ENCODE results near the gene SNAI3. TPM values are rescaled to one million over a fixed set of nuclear protein-coding genes. Genes with fewer than 3 reads are reported as not detected.
A peak's percentile ranks its signal among the peaks of the same experiment; 100 is the strongest.

SNAI3 gene
- total and polyA plus RNA-seq, 9 of the 15 experiments (the other 6 are each of a cell fraction or from before 2014, with no cell fraction given): 0.04 to 4.1 (median 0.80) TPM; not detected in 1

GRCh38 chr16:88662843-88663606 lies 23.3 kb downstream of the SNAI3 start, which contains the start of gene MVD (continued):
- TF ChIP-seq, protein P1, sequence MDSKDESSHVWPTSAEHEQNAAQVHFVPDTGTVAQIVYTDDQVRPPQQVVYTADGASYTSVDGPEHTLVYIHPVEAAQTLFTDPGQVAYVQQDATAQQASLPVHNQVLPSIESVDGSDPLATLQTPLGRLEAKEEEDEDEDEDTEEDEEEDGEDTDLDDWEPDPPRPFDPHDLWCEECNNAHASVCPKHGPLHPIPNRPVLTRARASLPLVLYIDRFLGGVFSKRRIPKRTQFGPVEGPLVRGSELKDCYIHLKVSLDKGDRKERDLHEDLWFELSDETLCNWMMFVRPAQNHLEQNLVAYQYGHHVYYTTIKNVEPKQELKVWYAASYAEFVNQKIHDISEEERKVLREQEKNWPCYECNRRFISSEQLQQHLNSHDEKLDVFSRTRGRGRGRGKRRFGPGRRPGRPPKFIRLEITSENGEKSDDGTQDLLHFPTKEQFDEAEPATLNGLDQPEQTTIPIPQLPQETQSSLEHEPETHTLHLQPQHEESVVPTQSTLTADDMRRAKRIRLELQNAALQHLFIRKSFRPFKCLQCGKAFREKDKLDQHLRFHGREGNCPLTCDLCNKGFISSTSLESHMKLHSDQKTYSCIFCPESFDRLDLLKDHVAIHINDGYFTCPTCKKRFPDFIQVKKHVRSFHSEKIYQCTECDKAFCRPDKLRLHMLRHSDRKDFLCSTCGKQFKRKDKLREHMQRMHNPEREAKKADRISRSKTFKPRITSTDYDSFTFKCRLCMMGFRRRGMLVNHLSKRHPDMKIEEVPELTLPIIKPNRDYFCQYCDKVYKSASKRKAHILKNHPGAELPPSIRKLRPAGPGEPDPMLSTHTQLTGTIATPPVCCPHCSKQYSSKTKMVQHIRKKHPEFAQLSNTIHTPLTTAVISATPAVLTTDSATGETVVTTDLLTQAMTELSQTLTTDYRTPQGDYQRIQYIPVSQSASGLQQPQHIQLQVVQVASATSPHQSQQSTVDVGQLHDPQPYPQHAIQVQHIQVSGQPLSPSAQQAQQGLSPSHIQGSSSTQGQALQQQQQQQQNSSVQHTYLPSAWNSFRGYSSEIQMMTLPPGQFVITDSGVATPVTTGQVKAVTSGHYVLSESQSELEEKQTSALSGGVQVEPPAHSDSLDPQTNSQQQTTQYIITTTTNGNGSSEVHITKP (IDR thresholded peaks at IDR 0.05; ENCODE audit: partially characterized antibody): peak; percentile 50
- TF ChIP-seq RFX5 (IDR thresholded peaks at IDR 0.05; ENCODE audit: low read depth, low read length): 0 out of 2 replicates have a peak, but pooled peaks have one; percentile 39
- peak; percentile 32 for TF ChIP-seq PRPF4 (IDR thresholded peaks at IDR 0.05; ENCODE audit: insufficient read depth, low read depth, low read length, poor library complexity, severe bottlenecking)
- TF ChIP-seq SAFB (IDR thresholded peaks at IDR 0.05; ENCODE audit: borderline replicate concordance, low read depth, low read length): no peak; the same call in 1 of the 2 replicates
- peak; percentile 74; the same call in 1 of the 2 replicates for TF ChIP-seq PML (IDR thresholded peaks at IDR 0.05; ENCODE audit: low read length)
- TF ChIP-seq, protein P2, sequence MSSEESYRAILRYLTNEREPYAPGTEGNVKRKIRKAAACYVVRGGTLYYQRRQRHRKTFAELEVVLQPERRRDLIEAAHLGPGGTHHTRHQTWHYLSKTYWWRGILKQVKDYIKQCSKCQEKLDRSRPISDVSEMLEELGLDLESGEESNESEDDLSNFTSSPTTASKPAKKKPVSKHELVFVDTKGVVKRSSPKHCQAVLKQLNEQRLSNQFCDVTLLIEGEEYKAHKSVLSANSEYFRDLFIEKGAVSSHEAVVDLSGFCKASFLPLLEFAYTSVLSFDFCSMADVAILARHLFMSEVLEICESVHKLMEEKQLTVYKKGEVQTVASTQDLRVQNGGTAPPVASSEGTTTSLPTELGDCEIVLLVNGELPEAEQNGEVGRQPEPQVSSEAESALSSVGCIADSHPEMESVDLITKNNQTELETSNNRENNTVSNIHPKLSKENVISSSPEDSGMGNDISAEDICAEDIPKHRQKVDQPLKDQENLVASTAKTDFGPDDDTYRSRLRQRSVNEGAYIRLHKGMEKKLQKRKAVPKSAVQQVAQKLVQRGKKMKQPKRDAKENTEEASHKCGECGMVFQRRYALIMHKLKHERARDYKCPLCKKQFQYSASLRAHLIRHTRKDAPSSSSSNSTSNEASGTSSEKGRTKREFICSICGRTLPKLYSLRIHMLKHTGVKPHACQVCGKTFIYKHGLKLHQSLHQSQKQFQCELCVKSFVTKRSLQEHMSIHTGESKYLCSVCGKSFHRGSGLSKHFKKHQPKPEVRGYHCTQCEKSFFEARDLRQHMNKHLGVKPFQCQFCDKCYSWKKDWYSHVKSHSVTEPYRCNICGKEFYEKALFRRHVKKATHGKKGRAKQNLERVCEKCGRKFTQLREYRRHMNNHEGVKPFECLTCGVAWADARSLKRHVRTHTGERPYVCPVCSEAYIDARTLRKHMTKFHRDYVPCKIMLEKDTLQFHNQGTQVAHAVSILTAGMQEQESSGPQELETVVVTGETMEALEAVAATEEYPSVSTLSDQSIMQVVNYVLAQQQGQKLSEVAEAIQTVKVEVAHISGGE (CRISPR knock-in tag; IDR thresholded peaks at IDR 0.05): peak in 1 of 3 experiments; percentile 64; a peak in 2 of 6 replicates
- TF ChIP-seq L3MBTL2 (IDR thresholded peaks at IDR 0.05): peak; percentile 84
- peak; percentile 83; the same call in 1 of the 2 replicates for TF ChIP-seq CBX1 (IDR thresholded peaks at IDR 0.05; ENCODE audit: low read depth)

All from K562 (cell line).